Thymus (tissue), 14 donors: ENCODE measurements around the gene FOXJ2. TPM values are rescaled to one million over a fixed set of nuclear protein-coding genes. Genes with fewer than 3 reads are reported as not detected.
"Not testable (repeated sequence)": the region's sequence is repeated elsewhere in the genome, so short reads cannot be mapped to it uniquely, and the experiment has no call there.

Experiments used
- DNase-seq, 9 donors: peaks; one replicate each; pipeline ENCODE4 v3.0.0-alpha.2; 2013; ENCODE audit warnings: low spot score in 9 of 9, low read depth in 6 of 9, missing footprints in 1 of 9
- H3K27ac ChIP-seq, 2 donors: one replicate each; pipeline ENCODE4 v1.5.1; 2013; ENCODE audit warnings: control low read depth in 1 of 2, low read depth in 1 of 2, low read length in 1 of 2, mild to moderate bottlenecking in 1 of 2, moderate library complexity in 1 of 2
- H3K27me3 ChIP-seq, 2 donors: one replicate each; pipeline ENCODE4 v1.5.1; 2013; ENCODE audit warnings: low read length in 1 of 2; ENCODE audit not compliant: control insufficient read depth in 2 of 2, insufficient read depth in 1 of 2
- H3K36me3 ChIP-seq, 2 donors: one replicate each; pipeline ENCODE4 v1.5.1; 2013; ENCODE audit warnings: low read length in 1 of 2, mild to moderate bottlenecking in 1 of 2, moderate library complexity in 1 of 2; ENCODE audit not compliant: control insufficient read depth in 2 of 2, insufficient read depth in 2 of 2
- H3K4me1 ChIP-seq, 2 donors: one replicate each; pipeline ENCODE4 v1.5.1; 2013; ENCODE audit warnings: low read length in 2 of 2; ENCODE audit not compliant: control insufficient read depth in 2 of 2, insufficient read depth in 2 of 2
- H3K4me3 ChIP-seq, 2 donors: one replicate each; pipeline ENCODE4 v1.5.1; 2013; ENCODE audit warnings: low read length in 2 of 2, control low read depth in 1 of 2, mild to moderate bottlenecking in 1 of 2
- H3K9me3 ChIP-seq, 2 donors: one replicate each; pipeline ENCODE4 v1.5.1; 2013; ENCODE audit warnings: low read length in 1 of 2, mild to moderate bottlenecking in 1 of 2; ENCODE audit not compliant: control insufficient read depth in 2 of 2, insufficient read depth in 1 of 2
- WGBS: extraction: QIAGEN DNeasy Blood & Tissue Kit; methylation state at CpG from one replicate; pipeline ENCODE4 v1.1.7; 2013; 5-methylcytosine and 5-hydroxymethylcytosine counted together
- long read RNA-seq, 10 donors: transcript quantifications; one replicate each; lab custom pipeline, GENCODE V29; 2026
- polyA plus RNA-seq: library from polyadenylated mRNA; stranded (reverse); fragments of 200-250 nt; gene quantifications from one replicate; pipeline ENCODE4 v1.2.3, GENCODE V29; 2013
- total RNA-seq: library from RNA; stranded (reverse); fragments of 120-200 nt; gene quantifications from one replicate; pipeline ENCODE4 v1.2.4, GENCODE V29; 2013
- donor health status: healthy.

Gene FOXJ2
- total RNA-seq, result 4.4 TPM
- 8.9 TPM for polyA plus RNA-seq
- long read RNA-seq, donor 1, result 0 reads
- long read RNA-seq, donor 2, result 0 reads
- long read RNA-seq, donor 3, result 0 reads
- long read RNA-seq, donor 4, result 0 reads
- long read RNA-seq, donor 5, partial matches to known transcripts, result 35 of 35 reads
- long read RNA-seq, donor 5, other reads (novel, unspliced or antisense), result 0 of 35 reads
- long read RNA-seq, donor 6, full-length matches to known transcripts, result 1 of 1 reads
- long read RNA-seq, donor 6, partial matches to known transcripts, result 0 of 1 reads
- long read RNA-seq, donor 6, other reads (novel, unspliced or antisense), result 0 of 1 reads
- long read RNA-seq, donor 7, full-length matches to known transcripts, result 1 of 14 reads
- long read RNA-seq, donor 7, partial matches to known transcripts, result 13 of 14 reads
- long read RNA-seq, donor 7, other reads (novel, unspliced or antisense), result 0 of 14 reads
- long read RNA-seq, donor 8, partial matches to known transcripts, result 0 of 1 reads
- long read RNA-seq, donor 8, other reads (novel, unspliced or antisense), result 0 of 1 reads
- long read RNA-seq, donor 9, partial matches to known transcripts, result 12 of 12 reads
- long read RNA-seq, donor 9, other reads (novel, unspliced or antisense), result 0 of 12 reads
- long read RNA-seq, donor 10, result 0 reads

DNA sequence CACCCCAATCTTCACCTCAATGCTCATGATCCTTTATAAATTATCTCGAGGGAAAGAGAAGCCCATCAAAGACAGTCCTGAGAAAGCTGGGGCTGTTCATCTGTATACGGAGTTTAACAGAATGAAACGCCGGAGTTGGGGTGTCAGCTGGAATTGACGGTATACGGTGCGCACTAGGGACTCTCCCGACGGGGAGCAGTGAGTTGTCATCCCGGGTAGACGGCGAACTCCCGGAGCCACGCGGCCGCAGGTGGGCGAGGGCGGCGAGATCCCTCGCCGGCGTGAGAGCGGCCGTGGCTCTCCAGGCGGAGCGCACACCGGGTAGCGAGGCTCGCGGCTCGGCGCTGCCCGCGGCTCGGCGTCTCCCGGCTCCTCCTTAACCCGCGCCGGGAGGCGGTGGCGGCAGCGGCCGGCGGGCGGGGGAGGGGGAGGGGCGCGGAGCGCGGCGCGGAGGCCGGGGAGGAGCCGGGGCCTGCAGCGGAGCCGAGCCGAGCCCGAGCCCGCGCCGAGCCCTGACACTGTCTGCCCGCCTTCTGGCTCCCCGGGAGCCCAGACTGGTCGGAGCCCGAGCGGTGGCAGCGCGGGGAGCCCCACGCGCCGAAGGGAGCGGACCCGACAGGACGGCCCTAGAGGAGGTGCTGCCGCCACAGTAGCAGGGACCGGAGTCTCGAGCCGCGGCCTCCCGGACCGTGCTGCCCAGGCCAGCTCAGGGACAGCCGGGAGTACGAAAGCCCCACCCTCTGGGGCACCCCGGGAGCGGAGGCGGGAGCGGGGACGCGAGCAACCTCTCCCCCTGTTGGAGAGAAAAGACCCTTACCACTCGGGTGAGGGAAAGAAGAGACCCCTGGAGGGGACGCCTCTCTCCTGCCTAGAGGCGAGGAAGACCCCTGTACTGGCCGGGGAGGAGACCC, at the start of gene FOXJ2:
FOXJ2 (plus strand) TSS at position 475 of the 911 bp plus-strand sequence. CDS start 7,117 bp downstream, outside the sequence.
- WGBS, result under 1% methylated on average over 92 of the region's 93 CpGs
- peak within 1 kb of the TSS; percentile 97 to 99 for H3K4me3 ChIP-seq
- peak in 7 of 9 donors; percentile 56 to 86 (median 63) for DNase-seq
- H3K27ac ChIP-seq, result peak within 1 kb of the TSS; percentile 81 to 95
- peaks cover 21 to 47% of the 10 kb centered on the region in 2 donors for H3K4me1 ChIP-seq
- no peaks in the 10 kb centered on the region for H3K9me3 ChIP-seq
- no peaks in the 10 kb centered on the region for H3K27me3 ChIP-seq
- H3K36me3 ChIP-seq, result no peaks in the 10 kb centered on the region

DNA sequence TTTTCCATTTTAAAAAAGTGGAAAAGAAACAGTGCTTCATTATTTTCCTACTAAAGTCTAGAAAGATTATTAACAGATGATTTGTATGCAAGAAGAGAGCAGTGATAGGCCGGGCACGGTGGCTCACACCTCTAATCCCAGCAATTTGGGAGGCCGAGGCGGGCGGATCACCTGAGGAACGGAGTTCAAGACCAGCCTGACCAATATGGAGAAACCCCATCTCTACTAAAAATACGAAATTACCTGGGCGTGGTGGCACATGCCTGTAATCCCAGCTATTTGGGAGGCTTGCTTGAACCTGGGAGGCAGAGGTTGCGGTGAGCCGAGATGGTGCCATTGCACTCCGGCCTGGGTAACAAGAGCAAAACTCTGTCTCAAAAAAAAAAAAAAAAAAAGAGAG, 49.5 kb upstream of the FOXJ2 start:
- H3K4me1 ChIP-seq, H3K9me3 ChIP-seq, H3K27ac ChIP-seq, H3K36me3 ChIP-seq, DNase-seq, H3K27me3 ChIP-seq, H3K4me3 ChIP-seq: not testable (repeated sequence)
- 97% methylated on average over 11 of the region's 11 CpGs for WGBS

DNA sequence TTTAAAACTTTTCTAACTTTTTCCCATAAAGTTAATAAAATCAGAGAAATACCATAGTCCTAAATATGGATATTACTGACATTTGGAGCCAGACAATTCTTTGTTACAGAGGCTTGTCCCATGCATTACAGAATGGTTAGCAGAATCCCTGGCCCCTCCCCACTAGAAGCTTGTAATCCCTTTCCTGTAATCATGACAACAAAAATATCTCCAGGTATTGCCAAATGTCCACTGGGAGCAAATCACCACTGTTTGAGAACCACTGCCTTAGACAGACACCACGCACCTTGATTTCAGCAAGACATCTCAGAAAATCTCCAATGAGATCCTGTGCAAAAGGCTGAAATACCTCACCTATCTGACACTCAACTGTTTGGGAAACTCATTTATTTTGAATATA, 49.1 kb upstream of the FOXJ2 start:
- H3K9me3 ChIP-seq, H3K27me3 ChIP-seq, H3K27ac ChIP-seq, H3K4me3 ChIP-seq, H3K4me1 ChIP-seq, DNase-seq, H3K36me3 ChIP-seq: not testable (repeated sequence)
- WGBS, result 98% methylated on average over 1 of the region's 1 CpG

DNA sequence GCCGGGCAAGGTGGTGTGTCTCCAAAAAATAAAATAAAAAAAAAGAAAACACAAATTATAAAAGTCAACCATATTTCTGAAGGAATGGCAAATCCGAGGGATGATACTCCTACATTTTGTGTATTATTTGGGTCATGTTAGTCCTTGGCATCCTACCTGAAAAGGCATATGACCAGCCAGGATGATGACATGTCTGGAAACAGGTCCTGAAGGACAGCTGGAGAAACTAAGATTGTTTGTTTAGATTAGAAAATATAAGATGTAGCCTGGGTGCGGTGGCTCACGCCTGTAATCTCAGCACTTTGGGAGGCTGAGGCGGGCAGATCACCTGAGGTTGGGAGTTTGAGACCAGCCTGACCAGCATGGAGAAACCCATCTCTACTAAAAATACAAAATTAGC, 47.6 kb upstream of the FOXJ2 start:
- H3K27ac ChIP-seq, result no peak overlapping the region
- no peaks in the 10 kb centered on the region for H3K27me3 ChIP-seq
- 96% methylated on average over 5 of the region's 5 CpGs for WGBS
- no peak for DNase-seq
- H3K4me1 ChIP-seq, result peaks cover 1 to 2% of the 10 kb centered on the region in 2 donors
- no peaks in the 10 kb centered on the region for H3K9me3 ChIP-seq
- no peaks in the 10 kb centered on the region for H3K36me3 ChIP-seq
- H3K4me3 ChIP-seq, result no peak overlapping the region

DNA sequence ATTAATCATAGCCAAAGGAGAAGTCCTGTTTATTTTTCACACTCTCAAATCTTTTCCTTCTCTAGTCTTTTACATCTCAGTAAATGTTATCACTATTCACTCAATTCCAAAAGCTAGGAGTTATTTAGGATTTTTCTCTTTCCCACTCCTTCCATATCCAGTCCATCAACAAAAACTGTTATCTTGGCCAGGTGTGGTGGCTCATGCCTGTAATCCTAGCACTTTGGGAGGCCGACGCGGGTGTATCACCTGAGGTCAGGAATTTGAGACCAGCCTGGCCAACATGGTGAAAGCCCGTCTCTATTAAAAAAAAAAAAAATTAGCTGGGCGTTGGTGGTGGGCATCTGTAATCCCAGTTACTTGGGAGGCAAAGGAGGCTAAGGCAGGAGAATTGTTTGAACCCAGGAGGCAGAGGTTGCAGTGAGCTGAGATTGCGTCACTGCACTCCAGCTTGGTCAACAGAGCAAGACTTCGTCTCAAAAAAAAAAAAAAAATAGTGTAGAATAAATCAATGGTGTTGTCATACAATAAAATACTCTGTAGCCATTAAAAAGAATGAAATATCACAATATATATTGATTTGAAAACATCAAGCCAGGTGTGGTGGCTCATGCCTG, 46.6 kb upstream of the FOXJ2 start:
- no peak overlapping the region for H3K27ac ChIP-seq
- no peaks in the 10 kb centered on the region for H3K27me3 ChIP-seq
- H3K36me3 ChIP-seq, result no peaks in the 10 kb centered on the region
- H3K4me3 ChIP-seq, result no peak overlapping the region
- 96% methylated on average over 7 of the region's 7 CpGs for WGBS
- H3K4me1 ChIP-seq, result peaks cover 7 to 9% of the 10 kb centered on the region in 2 donors
- H3K9me3 ChIP-seq, result no peaks in the 10 kb centered on the region
- DNase-seq, result no peak

DNA sequence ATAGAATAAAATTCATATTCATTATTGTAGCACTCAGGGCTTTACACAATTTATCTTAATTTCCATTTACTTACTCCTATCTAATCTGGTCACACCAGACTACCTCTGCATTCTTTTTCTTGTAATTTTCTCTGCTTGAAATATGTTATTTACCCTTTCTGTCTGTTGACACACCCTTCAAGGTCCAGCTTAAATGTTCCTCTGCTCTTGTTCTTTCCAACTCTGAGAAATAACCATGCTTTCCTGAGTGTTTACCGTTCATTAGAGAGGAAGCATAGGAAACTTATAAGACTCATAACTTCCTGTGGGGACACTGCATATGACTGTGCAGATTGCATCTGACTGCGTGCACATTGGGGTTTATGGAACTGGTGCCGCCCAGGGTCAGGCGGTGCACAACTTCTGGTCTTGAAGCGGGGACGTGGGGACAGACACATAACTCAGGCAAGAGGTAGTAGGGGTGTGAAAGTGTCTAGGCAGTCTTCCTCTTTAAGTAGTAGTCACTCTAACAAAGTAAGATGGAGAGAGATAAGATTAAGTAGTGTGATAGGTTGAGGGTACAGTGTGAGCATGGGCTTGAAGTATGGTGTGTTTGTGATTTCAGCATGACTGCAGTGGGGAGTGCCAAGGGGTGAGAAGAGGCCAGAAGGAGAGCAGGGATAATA, 42.6 kb upstream of the FOXJ2 start:
- Histone ChIP-seq H3K9me3 (no peaks in the 10 kb centered on the region), H3K27me3 (no peaks in the 10 kb centered on the region), H3K4me1 (peaks cover 7 to 9% of the 10 kb centered on the region in 2 donors), H3K36me3 (no peaks in the 10 kb centered on the region), H3K4me3 (no peak overlapping the region), H3K27ac (peak overlapping the region; percentile 0 to 14)
- DNase-seq, result peak; percentile 15 to 71 (median 35)
- 6% methylated on average over 6 of the region's 6 CpGs for WGBS

DNA sequence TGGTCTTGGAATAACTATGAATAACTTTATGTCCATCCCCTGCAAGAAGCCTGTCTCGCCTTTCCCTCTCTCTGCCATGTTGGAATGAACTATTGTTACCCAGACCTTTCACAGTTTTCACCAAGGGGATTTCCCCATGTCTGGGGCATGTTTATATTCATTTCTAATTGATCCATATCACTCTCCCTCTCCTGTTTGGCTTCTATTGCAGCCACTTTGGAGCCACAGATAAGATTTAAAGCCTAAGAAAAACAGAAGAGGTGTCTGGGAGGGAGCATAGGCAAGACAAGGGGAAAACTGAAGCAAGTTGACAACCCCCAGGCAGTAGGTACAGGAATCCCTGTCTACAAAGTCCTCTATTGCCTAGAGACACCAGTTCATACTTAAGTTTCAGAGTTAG, 41.0 kb upstream of the FOXJ2 start:
- no peaks in the 10 kb centered on the region for H3K27me3 ChIP-seq
- H3K9me3 ChIP-seq, result no peaks in the 10 kb centered on the region
- H3K4me3 ChIP-seq, result no peak overlapping the region
- 98% methylated on average over 1 of the region's 1 CpG for WGBS
- DNase-seq, result no peak
- H3K27ac ChIP-seq, result no peak overlapping the region
- peaks cover 7 to 12% of the 10 kb centered on the region in 2 donors for H3K4me1 ChIP-seq
- H3K36me3 ChIP-seq, result no peaks in the 10 kb centered on the region

DNA sequence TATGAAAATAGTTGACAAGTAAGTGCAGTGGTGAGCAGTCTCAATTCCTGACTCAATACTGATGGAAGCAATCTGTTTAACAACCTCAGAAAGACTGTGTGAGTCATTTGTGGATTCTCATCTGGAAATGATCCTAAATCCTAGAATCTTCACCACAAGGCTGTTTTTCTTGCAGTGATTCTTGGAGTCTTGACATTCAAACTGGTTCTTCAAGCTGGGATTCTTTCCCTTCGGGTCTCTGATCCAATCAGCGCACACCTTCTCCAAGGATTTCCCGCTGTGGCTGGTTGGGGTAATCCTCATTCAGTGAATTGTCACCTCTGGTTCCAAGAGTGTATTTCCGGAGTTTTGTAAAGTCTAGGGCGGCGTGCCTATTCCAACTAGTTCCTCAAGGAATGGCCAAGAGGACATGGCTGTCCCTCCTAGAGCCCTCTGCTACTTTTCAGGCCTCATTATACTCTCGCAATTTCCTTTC, 37.7 kb upstream of the FOXJ2 start:
- no peaks in the 10 kb centered on the region for H3K36me3 ChIP-seq
- H3K4me1 ChIP-seq, result peaks cover 6 to 12% of the 10 kb centered on the region in 2 donors
- H3K27ac ChIP-seq, result no peak overlapping the region
- WGBS, result 90% methylated on average over 7 of the region's 7 CpGs
- DNase-seq, result no peak
- H3K27me3 ChIP-seq, result no peaks in the 10 kb centered on the region
- H3K4me3 ChIP-seq, result no peak overlapping the region
- peaks cover 0 to 4% of the 10 kb centered on the region in 2 donors for H3K9me3 ChIP-seq
